Activated T-helper 1 cell treated with Interleukin-2 at 50 U/mL for 16 hours (primary cell): Measurements from ENCODE around the gene ZNF638.
A peak's percentile ranks its signal among the peaks of the same experiment; 100 is the strongest.
"Not testable (repeated sequence)": the region's sequence is repeated elsewhere in the genome, so short reads cannot be mapped to it uniquely, and the experiment has no call there.

Source experiments
- DNase-seq: peaks from one replicate; pipeline ENCODE4 v3.0.0-alpha.2; 2020; ENCODE audit warnings: low read depth

ZNF638 gene

GRCh38 chr2:71331581-71332434, at the start of gene ZNF638:
ZNF638 (plus strand) TSS chr2:71331782; CDS start chr2:71348955, 17,173 bp downstream.
- peak; percentile 88 for DNase-seq

- no peak for DNase-seq
Observed at GRCh38 chr2:71281950-71282349, 49.6 kb upstream of the ZNF638 start.

GRCh38 chr2:71282493-71282892, 49.1 kb upstream of the ZNF638 start:
- DNase-seq = no peak

- no peak for DNase-seq
Observed at GRCh38 chr2:71283131-71283530, 48.5 kb upstream of the ZNF638 start.

- no peak for DNase-seq
Observed at GRCh38 chr2:71285706-71286105, 45.9 kb upstream of the ZNF638 start.

- no peak for DNase-seq
Observed at GRCh38 chr2:71291398-71291797, 40.2 kb upstream of the ZNF638 start.

GRCh38 chr2:71292159-71292558, 39.4 kb upstream of the ZNF638 start:
- no peak for DNase-seq

GRCh38 chr2:71298914-71299313, 32.7 kb upstream of the ZNF638 start:
- DNase-seq = no peak

- no peak for DNase-seq
Observed at GRCh38 chr2:71299507-71299906, 32.1 kb upstream of the ZNF638 start.

GRCh38 chr2:71303849-71304248, 27.7 kb upstream of the ZNF638 start:
- no peak for DNase-seq

GRCh38 chr2:71306762-71307161, 24.8 kb upstream of the ZNF638 start:
- DNase-seq = no peak

- no peak for DNase-seq
Observed at GRCh38 chr2:71313016-71313766, 18.4 kb upstream of the ZNF638 start.

GRCh38 chr2:71317060-71317459, 14.5 kb upstream of the ZNF638 start:
- DNase-seq = no peak

GRCh38 chr2:71317900-71318299, 13.7 kb upstream of the ZNF638 start:
- not testable (repeated sequence) for DNase-seq

GRCh38 chr2:71323386-71323785, 8.2 kb upstream of the ZNF638 start:
- no peak for DNase-seq

- DNase-seq = no peak
Observed at GRCh38 chr2:71326968-71327367, 4.6 kb upstream of the ZNF638 start.

GRCh38 chr2:71327916-71328315, 3.7 kb upstream of the ZNF638 start:
- no peak for DNase-seq

GRCh38 chr2:71330155-71330554, 1.4 kb upstream of the ZNF638 start:
- DNase-seq = no peak

- no peak for DNase-seq
Observed at GRCh38 chr2:71330585-71331330, 824 bp upstream of the ZNF638 start.

- DNase-seq = peak; percentile 1
Observed at GRCh38 chr2:71331331-71331580, 326 bp upstream of the ZNF638 start.

- DNase-seq = no peak
Observed at GRCh38 chr2:71332435-71332796, 834 bp downstream of the ZNF638 start.

GRCh38 chr2:71333619-71334018, 2.0 kb downstream of the ZNF638 start:
- no peak for DNase-seq

GRCh38 chr2:71336384-71336783, 4.8 kb downstream of the ZNF638 start:
- no peak for DNase-seq
